Gastrocnemius medialis (tissue), 4 donors: ENCODE data around the gene MOSMO.

Source experiments
- CTCF ChIP-seq, 5 experiments: fragments of 450-650 bp in 3 of 5; fragments of 200-600 bp in 2 of 5; sonication (generic) in 2 of 5; IDR thresholded peaks in 4 of 5; conservative IDR thresholded peaks in 1 of 5; 1 replicate in 4 of 5; 2 replicates in 1 of 5; pipeline ENCODE4 v1.5.1; 2016 to 2019; ENCODE audit warnings: antibody characterized with exemption in 5 of 5, mild to moderate bottlenecking in 3 of 5, moderate library complexity in 3 of 5
- POLR2A ChIP-seq, 2 donors: fragments of 450-650 bp; IDR thresholded peaks; one replicate each; pipeline ENCODE4 v1.6.1; 2017; ENCODE audit warnings: antibody characterized with exemption in 2 of 2, mild to moderate bottlenecking in 2 of 2, moderate library complexity in 2 of 2

- TF ChIP-seq CTCF (IDR thresholded peaks at IDR 0.05 in 4 of 5, conservative IDR thresholded peaks at IDR 0.05 in 1 of 5) (no peak), POLR2A (IDR thresholded peaks at IDR 0.05) (no peak)
Measured at GRCh38 chr16:22126037-22126558, 118.2 kb downstream of the MOSMO start.
